Upper lobe of left lung (tissue), 6 donors: ENCODE measurements around the gene TRAP1. TPM values are rescaled to one million over a fixed set of nuclear protein-coding genes. Genes with fewer than 3 reads are reported as not detected.

ENCODE experiments used
- ATAC-seq, 2 donors: fragments of 200-7000 bp; cut with Tn5 transposase; one replicate each; pipeline ENCODE4 v1.9.1; 2022; ENCODE audit warnings: mild to moderate bottlenecking in 2 of 2, moderate library complexity in 2 of 2; ENCODE audit not compliant: low FRiP score in 2 of 2
- DNase-seq, 2 donors: peaks; one replicate each; pipeline ENCODE4 v3.0.0-alpha.2; 2019 to 2020
- H3K27ac ChIP-seq, 4 donors: fragments of 200-600 bp; sonication (generic); one replicate each; pipeline ENCODE4 v1.5.1; 2016 to 2019
- H3K27me3 ChIP-seq, 4 donors: fragments of 200-600 bp; sonication (generic); one replicate each; pipeline ENCODE4 v1.5.1; 2017 to 2019
- H3K36me3 ChIP-seq, 4 donors: fragments of 200-600 bp; sonication (generic); one replicate each; pipeline ENCODE4 v1.5.1; 2016 to 2019
- H3K4me1 ChIP-seq, 4 donors: fragments of 200-600 bp; sonication (generic); one replicate each; pipeline ENCODE4 v1.5.1; 2018 to 2019
- H3K4me3 ChIP-seq, 4 donors: fragments of 200-600 bp; sonication (generic); one replicate each; pipeline ENCODE4 v1.5.1; 2017 to 2019; ENCODE audit warnings: mild to moderate bottlenecking in 2 of 4, moderate library complexity in 1 of 4
- H3K9me3 ChIP-seq, 4 donors: fragments of 200-600 bp; sonication (generic); one replicate each; pipeline ENCODE4 v1.5.1; 2018 to 2019
- CTCF ChIP-seq, 6 experiments: fragments of 450-650 bp in 4 of 6; fragments of 200-600 bp in 2 of 6; sonication (generic) in 2 of 6; IDR thresholded peaks; one replicate each; pipeline ENCODE4 v1.5.1; 2016 to 2019; ENCODE audit warnings: antibody characterized with exemption in 6 of 6
- EP300 ChIP-seq, 4 donors: sonication (generic); formaldehyde crosslinking; IDR thresholded peaks; one replicate each; pipeline ENCODE4 v1.5.1; 2017; ENCODE audit warnings: antibody characterized with exemption in 4 of 4, control low read depth in 2 of 4
- POLR2A ChIP-seq, 4 donors: fragments of 450-650 bp; IDR thresholded peaks; one replicate each; pipeline ENCODE4 v1.5.1; 2016 to 2017; ENCODE audit warnings: antibody characterized with exemption in 4 of 4, mild to moderate bottlenecking in 2 of 4
- POLR2AphosphoS5 ChIP-seq, 2 donors: sonication (generic); formaldehyde crosslinking; IDR thresholded peaks; one replicate each; pipeline ENCODE4 v1.5.1; 2017; ENCODE audit warnings: antibody characterized with exemption in 2 of 2
- WGBS, 2 donors: methylation state at CpG; one replicate each; pipeline ENCODE4 v1.1.5; 2017 to 2018; 5-methylcytosine and 5-hydroxymethylcytosine counted together
- total RNA-seq, 6 donors: library from RNA; depleted of rRNA in 4 of 6; stranded (reverse); fragments of >200 nt in 4 of 6; gene quantifications; one replicate each; pipeline versions ENCODE4 v1.1.0 to v1.2.1, GENCODE V29; 2016 to 2021
- donor health status: DM: no; HTN: no; CAD: no; lungs with moderate emphysema.
- donor health status: DM: no; HTN: yes; CAD: no; lungs with severe emphysema.

The TRAP1 gene
- total RNA-seq, 6 donors from 2014 or later: 48.0 to 81.7 (median 55.0) TPM

- ATAC-seq: no peak
- no peak overlapping the region for H3K4me3 ChIP-seq
- WGBS, 2 donors: 70 to 82% methylated on average over 16 of the region's 16 CpGs
These were observed 4.4 kb downstream of the TRAP1 start for GRCh38 chr16:3712861-3713372.

GRCh38 chr16:3706253-3707012, 10.9 kb downstream of the TRAP1 start:
- DNase-seq (no peak), ATAC-seq (no peak)
- Histone ChIP-seq H3K9me3 (no peaks in the 10 kb centered on the region), H3K36me3 (peaks cover 0 to 7% (median 2%) of the 10 kb centered on the region in 4 donors), H3K4me3 (no peak overlapping the region), H3K27me3 (no peaks in the 10 kb centered on the region), H3K27ac (no peak overlapping the region), H3K4me1 (no peaks in the 10 kb centered on the region)
- 86 to 93% methylated on average over 10 of the region's 10 CpGs for WGBS, 2 donors
- TF ChIP-seq CTCF (IDR thresholded peaks at IDR 0.05): no peak
- no peak for TF ChIP-seq POLR2AphosphoS5 (IDR thresholded peaks at IDR 0.05)
- TF ChIP-seq EP300 (IDR thresholded peaks at IDR 0.05): no peak
- TF ChIP-seq POLR2A (IDR thresholded peaks at IDR 0.05): no peak

More at GRCh38 chr16:3712861-3713372, 4.4 kb downstream of the TRAP1 start:
- TF ChIP-seq POLR2A (IDR thresholded peaks at IDR 0.05): no peak
- TF ChIP-seq EP300 (IDR thresholded peaks at IDR 0.05): no peak
- TF ChIP-seq CTCF (IDR thresholded peaks at IDR 0.05): no peak
- TF ChIP-seq POLR2AphosphoS5 (IDR thresholded peaks at IDR 0.05): no peak
- no peak for DNase-seq
- H3K36me3 ChIP-seq: peaks cover 0 to 7% (median 0%) of the 10 kb centered on the region in 4 donors
- H3K27me3 ChIP-seq: no peaks in the 10 kb centered on the region
- H3K9me3 ChIP-seq: no peaks in the 10 kb centered on the region
- peaks cover 7 to 13% (median 11%) of the 10 kb centered on the region in 4 donors for H3K4me1 ChIP-seq
- H3K27ac ChIP-seq: peak overlapping the region in 1 of 4 donors; percentile 14

GRCh38 chr16:3702082-3702481, 15.2 kb downstream of the TRAP1 start:
- no peak for ATAC-seq
- 94 to 97% methylated on average over 7 of the region's 7 CpGs for WGBS, 2 donors
- peaks cover 0 to 4% (median 0%) of the 10 kb centered on the region in 4 donors for H3K36me3 ChIP-seq
- TF ChIP-seq CTCF (IDR thresholded peaks at IDR 0.05): no peak
- TF ChIP-seq POLR2A (IDR thresholded peaks at IDR 0.05): no peak
- TF ChIP-seq POLR2AphosphoS5 (IDR thresholded peaks at IDR 0.05): no peak
- TF ChIP-seq EP300 (IDR thresholded peaks at IDR 0.05): no peak
- no peak overlapping the region for H3K27ac ChIP-seq
- no peak for DNase-seq
- H3K4me1 ChIP-seq: no peaks in the 10 kb centered on the region
- no peak overlapping the region for H3K4me3 ChIP-seq
- no peaks in the 10 kb centered on the region for H3K9me3 ChIP-seq
- H3K27me3 ChIP-seq: no peaks in the 10 kb centered on the region

- no peak for TF ChIP-seq CTCF (IDR thresholded peaks at IDR 0.05)
- TF ChIP-seq POLR2A (IDR thresholded peaks at IDR 0.05): no peak
- TF ChIP-seq EP300 (IDR thresholded peaks at IDR 0.05): no peak
- TF ChIP-seq POLR2AphosphoS5 (IDR thresholded peaks at IDR 0.05): no peak
- H3K27me3 ChIP-seq: no peaks in the 10 kb centered on the region
- 90 to 96% methylated on average over 4 of the region's 4 CpGs for WGBS, 2 donors
- H3K4me3 ChIP-seq: no peak overlapping the region
- H3K4me1 ChIP-seq: no peaks in the 10 kb centered on the region
- ATAC-seq: no peak
- H3K9me3 ChIP-seq: no peaks in the 10 kb centered on the region
- DNase-seq: no peak
- H3K27ac ChIP-seq: no peak overlapping the region
- peaks cover 0 to 4% (median 0%) of the 10 kb centered on the region in 4 donors for H3K36me3 ChIP-seq
These were observed 15.8 kb downstream of the TRAP1 start for GRCh38 chr16:3701531-3701930.
